HepG2 (cell line): ENCODE measurements around the gene NOVA2. TPM values are rescaled to one million over a fixed set of nuclear protein-coding genes. Genes with fewer than 3 reads are reported as not detected.

Experiments used
- ATAC-seq: fragments of 200-7000 bp; cut with Tn5 transposase; 3 replicates; pipeline ENCODE4 v1.9.1; 2020; ENCODE audit warnings: mild to moderate bottlenecking, moderate library complexity
- BruUV-seq: library from RNA; stranded (reverse); fragments of 400-500 nt; replicated peaks from 2 replicates; lab custom pipeline; 2021; lab: Mats Ljungman, UMichigan
- CTCF ChIA-PET: fragments of 300-600 bp; formaldehyde crosslinking; extraction: SDS; loops from one replicate; lab custom pipeline; 2021; ENCODE audit warnings: low total read pairs, inconsistent platforms, low intra/inter-chr PET ratio; lab: Yijun Ruan, JAX
- POLR2A ChIA-PET: fragments of 350-600 bp; sonication (Branson Sonifier 250); formaldehyde crosslinking; loops from one replicate; lab custom pipeline; 2020; ENCODE audit warnings: antibody characterized with exemption, inconsistent platforms; lab: Yijun Ruan, JAX
- DNase-seq: peaks from one replicate; pipeline ENCODE4 v3.0.0-alpha.2; 2015; ENCODE audit warnings: low spot score
- FAIRE-seq: peaks from 3 replicates; lab custom pipeline; 2011; peaks lifted over from hg19 to GRCh38; lab: Jason Lieb, UNC
- H2AFZ ChIP-seq: one replicate; pipeline ENCODE4 v1.6.1; 2011; ENCODE audit warnings: low read length, inconsistent platforms
- H3K27ac ChIP-seq: fragments of 300-600 bp; 3 replicates; pipeline ENCODE4 v1.8.0; 2011; ENCODE audit warnings: mixed run types, mild to moderate bottlenecking, mixed read lengths, low read length, inconsistent platforms; ENCODE audit not compliant: insufficient read depth; ENCODE audit errors: extremely low read length
- H3K27me3 ChIP-seq, 2 experiments: fragments of 200-600 bp in 1 of 2; 2 replicates in 1 of 2; 3 replicates in 1 of 2; pipeline versions ENCODE4 v1.6.0 to v1.8.0; 2011; ENCODE audit warnings: low read length in 2 of 2, mild to moderate bottlenecking in 2 of 2, moderate library complexity in 2 of 2, inconsistent platforms in 1 of 2; ENCODE audit not compliant: insufficient read depth in 2 of 2, control insufficient read depth in 1 of 2
- H3K36me3 ChIP-seq, 2 experiments: fragments of 200-600 bp in 1 of 2; replicated peaks in 1 of 2; 2 replicates in 1 of 2; 3 replicates in 1 of 2; pipeline versions ENCODE4 v1.5.1 to v1.8.0; 2011; ENCODE audit warnings: low read length in 2 of 2, inconsistent platforms in 1 of 2; ENCODE audit not compliant: insufficient read depth in 2 of 2, control insufficient read depth in 1 of 2
- H3K4me1 ChIP-seq: 2 replicates; pipeline ENCODE4 v1.5.1; 2012; ENCODE audit warnings: low read length, inconsistent platforms; ENCODE audit not compliant: insufficient read depth
- H3K4me2 ChIP-seq: 2 replicates; pipeline ENCODE4 v1.6.0; 2011; ENCODE audit warnings: low read depth, low read length, inconsistent platforms
- H3K4me3 ChIP-seq, 3 experiments: fragments of 200-600 bp in 1 of 3; sonication (generic), shearing (Covaris generic) in 1 of 3; replicated peaks in 1 of 3; 2 replicates each; pipeline ENCODE4 v1.5.1; 2011 to 2016; ENCODE audit warnings: low read length in 3 of 3, inconsistent platforms in 2 of 3, low read depth in 2 of 3, mild to moderate bottlenecking in 2 of 3, control low read depth in 1 of 3, mixed read lengths in 1 of 3; ENCODE audit not compliant: insufficient read depth in 1 of 3
- H3K79me2 ChIP-seq: one replicate; pipeline ENCODE4 v1.6.1; 2011; ENCODE audit warnings: low read length, inconsistent platforms; ENCODE audit not compliant: insufficient read depth
- H3K9ac ChIP-seq: 2 replicates; pipeline ENCODE4 v1.6.0; 2011; ENCODE audit warnings: mild to moderate bottlenecking, low read depth, low read length, inconsistent platforms; ENCODE audit not compliant: insufficient read depth
- H3K9me3 ChIP-seq: 2 replicates; pipeline ENCODE4 v1.5.1; 2012; ENCODE audit warnings: mild to moderate bottlenecking, low read length
- H4K20me1 ChIP-seq: 2 replicates; pipeline ENCODE4 v1.6.0; 2011; ENCODE audit warnings: inconsistent platforms, mild to moderate bottlenecking, low read length, moderate library complexity; ENCODE audit not compliant: insufficient read depth
- CEBPB ChIP-seq: IDR thresholded peaks from 2 replicates; pipeline ENCODE4 v1.6.1; 2011; ENCODE audit warnings: low read depth, low read length, improper control_type of control experiment, borderline replicate concordance
- TEAD3 ChIP-seq: optimal IDR thresholded peaks from 2 replicates; pipeline ENCODE3; 2016; ENCODE audit warnings: borderline replicate concordance
- TOPORS ChIP-seq: sonication (generic); formaldehyde crosslinking; IDR thresholded peaks from 2 replicates; pipeline ENCODE4 v1.8.0; 2023; ENCODE audit warnings: mild to moderate bottlenecking, missing genetic modification reagents
- WIZ ChIP-seq: sonication (generic); formaldehyde crosslinking; IDR thresholded peaks from 2 replicates; pipeline ENCODE4 v1.5.1; 2020; ENCODE audit warnings: mild to moderate bottlenecking, missing genetic modification reagents
- ZBTB4 ChIP-seq: sonication (generic); formaldehyde crosslinking; IDR thresholded peaks from 2 replicates; pipeline ENCODE4 v1.4.0; 2020; ENCODE audit warnings: missing genetic modification reagents, mild to moderate bottlenecking, borderline replicate concordance
- ZNF577 ChIP-seq: sonication (generic); formaldehyde crosslinking; IDR thresholded peaks from 2 replicates; pipeline ENCODE4 v1.4.0; 2020; ENCODE audit warnings: mild to moderate bottlenecking, low read depth, missing genetic modification reagents, borderline replicate concordance
- WGBS: methylation state at CpG from one replicate; pipeline ENCODE4 v1.1.6; 2017; ENCODE audit warnings: low lambda C conversion rate; 5-methylcytosine and 5-hydroxymethylcytosine counted together
- in situ Hi-C: cut with HindIII; loops from 2 replicates; pipeline ENCODE4 v1.10.0; 2017; ENCODE audit warnings: low pct_unique_long_range_greater_than_20kb; ENCODE audit not compliant: extremely low pct_ligation_motif_present
- intact Hi-C: fragments of 100-400 bp; cut with micrococcal nuclease; formaldehyde crosslinking; loops from one replicate; pipeline ENCODE4 v1.10.0; 2022; ENCODE audit not compliant: unreplicated experiment
- polyA plus RNA-seq, 8 experiments: library from polyadenylated mRNA; depleted of rRNA in 3 of 8; stranded (reverse) in 7 of 8; unstranded in 1 of 8; fragments of >200 nt; fragmentation: Illumina TruSeq in 4 of 8; extraction: Trizol in 4 of 8; gene quantifications; 2 replicates each; pipeline versions ENCODE4 v1.2.1 to v1.2.3, GENCODE V29; 2011 to 2016; ENCODE audit warnings: low read depth in 4 of 8, missing spikeins in 1 of 8, mixed read lengths in 1 of 8; ENCODE audit not compliant: insufficient read depth in 1 of 8
- total RNA-seq, 5 experiments: library from RNA; depleted of rRNA; stranded (reverse); fragments of >200 nt; fragmentation: Illumina TruSeq; extraction: Trizol; gene quantifications; 2 replicates each; pipeline ENCODE4 v1.2.3, GENCODE V29; 2016; ENCODE audit warnings: low read depth in 1 of 5
- TF ChIP-seq, protein P1 (sequence below): sonication (generic); formaldehyde crosslinking; IDR thresholded peaks from 2 replicates; pipeline ENCODE4 v1.4.0; 2020; ENCODE audit warnings: mild to moderate bottlenecking, missing genetic modification reagents, borderline replicate concordance

The NOVA2 gene
- total and polyA plus RNA-seq, 2 of the 13 experiments (the other 11 are each of a cell fraction or from before 2014, with no cell fraction given): not detected

GRCh38 chr19:46017095-46017429, 43.4 kb upstream of the NOVA2 start:
- FAIRE-seq (no peak), ATAC-seq (peak; percentile 24)
- no peaks in the 10 kb centered on the region for H3K4me1 ChIP-seq
- no peaks in the 10 kb centered on the region for H4K20me1 ChIP-seq
- no peak overlapping the region for H3K4me3 ChIP-seq
- no peaks in the 10 kb centered on the region for H3K36me3 ChIP-seq
- CTCF ChIA-PET: interaction anchor here (1.1 to 1.4 kb wide), 3 partner anchors 104 to 200 kb away, joined by 3 to 4 read pairs (median 3); no protein-coding TSS in a partner anchor
- no peak overlapping the region for H3K27ac ChIP-seq
- no peak overlapping the region for H3K4me2 ChIP-seq
- no peak overlapping the region for H2AFZ ChIP-seq
- H3K9ac ChIP-seq: no peak overlapping the region
- H3K27me3 ChIP-seq: no peaks in the 10 kb centered on the region
- in situ Hi-C loops: loop anchor here (10.0 kb wide), 1 partner anchor 202 kb away; the partner anchor contains the start of gene RSPH6A
- no peak for TF ChIP-seq ZNF577
- no peak for TF ChIP-seq WIZ (CRISPR knock-in tag)
- TF ChIP-seq ZBTB4 (CRISPR knock-in tag): no peak
- no peak for TF ChIP-seq TOPORS (CRISPR knock-in tag)
- TF ChIP-seq, protein P1, sequence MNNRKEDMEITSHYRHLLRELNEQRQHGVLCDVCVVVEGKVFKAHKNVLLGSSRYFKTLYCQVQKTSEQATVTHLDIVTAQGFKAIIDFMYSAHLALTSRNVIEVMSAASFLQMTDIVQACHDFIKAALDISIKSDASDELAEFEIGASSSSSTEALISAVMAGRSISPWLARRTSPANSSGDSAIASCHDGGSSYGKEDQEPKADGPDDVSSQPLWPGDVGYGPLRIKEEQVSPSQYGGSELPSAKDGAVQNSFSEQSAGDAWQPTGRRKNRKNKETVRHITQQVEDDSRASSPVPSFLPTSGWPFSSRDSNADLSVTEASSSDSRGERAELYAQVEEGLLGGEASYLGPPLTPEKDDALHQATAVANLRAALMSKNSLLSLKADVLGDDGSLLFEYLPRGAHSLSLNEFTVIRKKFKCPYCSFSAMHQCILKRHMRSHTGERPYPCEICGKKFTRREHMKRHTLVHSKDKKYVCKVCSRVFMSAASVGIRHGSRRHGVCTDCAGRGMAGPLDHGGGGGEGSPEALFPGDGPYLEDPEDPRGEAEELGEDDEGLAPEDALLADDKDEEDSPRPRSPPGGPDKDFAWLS: no peak
- TF ChIP-seq CEBPB: no peak
- peak; percentile 9 for TF ChIP-seq TEAD3
- TF ChIP-seq, all 625 proteins: peak for 1
- intact Hi-C loops: no loop called here
- H3K9me3 ChIP-seq: no peaks in the 10 kb centered on the region
- WGBS: 53% methylated on average over 7 of the region's 7 CpGs
- POLR2A ChIA-PET: interaction anchor here (1.0 to 1.2 kb wide), 2 partner anchors 22 to 135 kb away, joined by 3 to 11 read pairs; partner anchors contain the start of gene CCDC61
- no peak for DNase-seq
- H3K79me2 ChIP-seq: no peaks in the 10 kb centered on the region
- no TSS peak for BruUV-seq
